Ovary (tissue), 9 donors: ENCODE data around the gene UNC13B. TPM values are rescaled to one million over a fixed set of nuclear protein-coding genes. Genes with fewer than 3 reads are reported as not detected.

ENCODE experiments used
- DNase-seq, 5 donors: peaks; one replicate each; pipeline ENCODE4 v3.0.0-alpha.2; 2019 to 2020
- H3K27ac ChIP-seq, 2 donors: fragments of 200-600 bp; one replicate each; pipeline versions ENCODE4 v1.5.1 to v1.8.0; 2019 to 2022
- H3K27me3 ChIP-seq: fragments of 200-600 bp; one replicate; pipeline ENCODE4 v1.8.0; 2022
- H3K36me3 ChIP-seq: fragments of 200-600 bp; sonication (generic); one replicate; pipeline ENCODE4 v1.5.1; 2019
- H3K4me1 ChIP-seq: one replicate; pipeline ENCODE4 v1.8.1; 2013; ENCODE audit warnings: mild to moderate bottlenecking, moderate library complexity; ENCODE audit not compliant: insufficient read depth
- H3K4me3 ChIP-seq: fragments of 200-600 bp; sonication (generic); one replicate; pipeline ENCODE4 v1.5.1; 2017
- H3K9me3 ChIP-seq, 2 donors: fragments of 200-600 bp in 1 of 2; sonication (generic) in 1 of 2; one replicate each; pipeline versions ENCODE4 v1.5.1 to v1.8.1; 2013 to 2019; ENCODE audit warnings: mild to moderate bottlenecking in 1 of 2, moderate library complexity in 1 of 2
- CTCF ChIP-seq, 3 donors: fragments of 450-650 bp in 2 of 3; fragments of 200-600 bp in 1 of 3; IDR thresholded peaks; one replicate each; pipeline versions ENCODE4 v1.5.1 to v1.8.0; 2016 to 2022; ENCODE audit warnings: antibody characterized with exemption in 3 of 3, mild to moderate bottlenecking in 1 of 3
- EP300 ChIP-seq: sonication (generic); formaldehyde crosslinking; IDR thresholded peaks from one replicate; pipeline ENCODE4 v1.6.1; 2017; ENCODE audit warnings: antibody characterized with exemption
- POLR2A ChIP-seq: fragments of 450-650 bp; IDR thresholded peaks from one replicate; pipeline ENCODE4 v1.6.1; 2017; ENCODE audit warnings: antibody characterized with exemption, mild to moderate bottlenecking, moderate library complexity
- WGBS, 3 donors: extraction: QIAGEN DNeasy Blood & Tissue Kit in 1 of 3; methylation state at CpG; one replicate each; pipeline versions ENCODE4 v1.1.5 to v1.1.7; 2013 to 2017; 5-methylcytosine and 5-hydroxymethylcytosine counted together
- intact Hi-C, 4 donors: fragments of 100-400 bp; cut with DNase I; formaldehyde crosslinking; loops; one replicate each; pipeline versions ENCODE4 v1.11.0 to v1.15.1; 2022 to 2023
- polyA plus RNA-seq, 2 donors: library from polyadenylated mRNA; stranded (reverse); fragments of 200-250 nt in 1 of 2; fragments of 350-450 nt in 1 of 2; fragmentation: Illumina TruSeq in 1 of 2; extraction: RNeasy Lipid Tissue Mini Kit (QIAGEN cat#74804) in 1 of 2; gene quantifications; one replicate each; pipeline ENCODE4 v1.2.3, GENCODE V29; 2013 to 2014
- total RNA-seq, 7 donors: library from RNA; depleted of rRNA in 2 of 7; stranded (reverse); fragments of >200 nt in 2 of 7; fragmentation: NEBNext Ultra II Directional in 3 of 7; extraction: Animal tissue kit (Norgen Biotek cat#: 25700) in 3 of 7; gene quantifications; one replicate each; pipeline versions ENCODE4 v1.1.0 to v1.2.4, GENCODE V29; 2016 to 2023
- donor health status: DM: no; HTN: no; CAD: no; lungs with moderate emphysema.
- donor health status: DM: no; HTN: no; CAD: no.
- donor health status: Bipolar disorder and iron deficiency.
- donor health status: DM: yes; HTN: yes; CAD: no.
- donor health status: DM: no; HTN: no; CAD: no.
- donor health status: DM: yes; HTN: yes; CAD: no.

UNC13B gene
- total and polyA plus RNA-seq, 9 donors = 5.7 to 30.2 (median 16.6) TPM

- Histone ChIP-seq H3K4me1 (no peaks in the 10 kb centered on the region), H3K27ac (no peak overlapping the region), H3K4me3 (no peak overlapping the region), H3K36me3 (no peaks in the 10 kb centered on the region), H3K27me3 (no peaks in the 10 kb centered on the region), H3K9me3 (no peaks in the 10 kb centered on the region)
- DNase-seq = no peak
- intact Hi-C loops = no loop called here
- TF ChIP-seq EP300 (no peak), CTCF (IDR thresholded peaks at IDR 0.05) (no peak), POLR2A (no peak)
- 66 to 71% (median 68%) methylated on average over 6 of the region's 6 CpGs for WGBS, 3 donors
These were observed 26.9 kb upstream of the UNC13B start for GRCh38 chr9:35134920-35135319.

GRCh38 chr9:35135988-35136387 lies 25.8 kb upstream of the UNC13B start:
- Histone ChIP-seq H3K4me3 (no peak overlapping the region), H3K9me3 (no peaks in the 10 kb centered on the region), H3K4me1 (no peaks in the 10 kb centered on the region), H3K27ac (no peak overlapping the region), H3K27me3 (no peaks in the 10 kb centered on the region), H3K36me3 (no peaks in the 10 kb centered on the region)
- no peak for DNase-seq
- intact Hi-C loops = no loop called here
- TF ChIP-seq CTCF (IDR thresholded peaks at IDR 0.05) = no peak
- TF ChIP-seq POLR2A = no peak
- TF ChIP-seq EP300 = no peak
- WGBS, 3 donors = 71 to 75% (median 75%) methylated on average over 7 of the region's 7 CpGs

- WGBS, 3 donors = 70 to 75% (median 72%) methylated on average over 8 of the region's 8 CpGs
- Histone ChIP-seq H3K4me1 (no peaks in the 10 kb centered on the region), H3K27me3 (no peaks in the 10 kb centered on the region), H3K27ac (no peak overlapping the region), H3K4me3 (no peak overlapping the region), H3K9me3 (no peaks in the 10 kb centered on the region), H3K36me3 (no peaks in the 10 kb centered on the region)
- DNase-seq = no peak
- no peak for TF ChIP-seq EP300
- no peak for TF ChIP-seq CTCF (IDR thresholded peaks at IDR 0.05)
- no peak for TF ChIP-seq POLR2A
- intact Hi-C loops = no loop called here
These were observed 24.9 kb upstream of the UNC13B start for GRCh38 chr9:35136866-35137265.

- WGBS, 3 donors = 79 to 84% (median 81%) methylated on average over 2 of the region's 2 CpGs
- intact Hi-C loops = no loop called here
- TF ChIP-seq EP300 (no peak), CTCF (IDR thresholded peaks at IDR 0.05) (no peak), POLR2A (no peak)
These were observed 21.7 kb upstream of the UNC13B start for GRCh38 chr9:35140093-35140492.

More at GRCh38 chr9:35140093-35140492, 21.7 kb upstream of the UNC13B start:
- DNase-seq = no peak
- H3K4me3 ChIP-seq = no peak overlapping the region
- H3K4me1 ChIP-seq = no peaks in the 10 kb centered on the region
- no peaks in the 10 kb centered on the region for H3K36me3 ChIP-seq
- peaks cover 0 to 11% of the 10 kb centered on the region in 2 donors for H3K9me3 ChIP-seq
- no peak overlapping the region for H3K27ac ChIP-seq
- no peaks in the 10 kb centered on the region for H3K27me3 ChIP-seq
